Mesothelial cell of epicardium (in vitro differentiated cells): ENCODE measurements around the gene FAM117B. TPM values are rescaled to one million over a fixed set of nuclear protein-coding genes. Genes with fewer than 3 reads are reported as not detected.

Source experiments
- DNase-seq, 2 experiments: peaks; one replicate each; pipeline ENCODE4 v3.0.0; 2021; ENCODE audit warnings: low spot score in 2 of 2; ENCODE audit not compliant: unreplicated experiment in 2 of 2
- H3K27ac Mint-ChIP-seq: 2 replicates; pipeline ENCODE4 v1.8.0; 2021; ENCODE audit warnings: mixed read lengths
- H3K27me3 Mint-ChIP-seq: 2 replicates; pipeline ENCODE4 v1.8.0; 2021; ENCODE audit warnings: low read depth, mixed read lengths
- H3K36me3 Mint-ChIP-seq: 2 replicates; pipeline ENCODE4 v1.8.0; 2021; ENCODE audit warnings: mixed read lengths
- H3K4me1 Mint-ChIP-seq: 2 replicates; pipeline ENCODE4 v1.8.0; 2021; ENCODE audit warnings: mixed read lengths
- H3K4me3 Mint-ChIP-seq: 2 replicates; pipeline ENCODE4 v1.8.0; 2021; ENCODE audit warnings: mild to moderate bottlenecking, moderate library complexity, mixed read lengths
- H3K9me3 Mint-ChIP-seq: 2 replicates; pipeline ENCODE4 v1.8.0; 2021; ENCODE audit warnings: mixed read lengths
- total RNA-seq: library from RNA; stranded (reverse); gene quantifications from 3 replicates; pipeline ENCODE4 v1.2.1, GENCODE V29; 2021
- TF ChIP-seq, protein P1 (sequence below): fragments of 200-600 bp; sonication (generic); IDR thresholded peaks from one replicate; pipeline ENCODE4 v1.5.0; 2021; ENCODE audit warnings: antibody characterized with exemption; ENCODE audit not compliant: unreplicated experiment

The FAM117B gene
- total RNA-seq, 1 donor from 2014 or later: 29.2 TPM

DNA sequence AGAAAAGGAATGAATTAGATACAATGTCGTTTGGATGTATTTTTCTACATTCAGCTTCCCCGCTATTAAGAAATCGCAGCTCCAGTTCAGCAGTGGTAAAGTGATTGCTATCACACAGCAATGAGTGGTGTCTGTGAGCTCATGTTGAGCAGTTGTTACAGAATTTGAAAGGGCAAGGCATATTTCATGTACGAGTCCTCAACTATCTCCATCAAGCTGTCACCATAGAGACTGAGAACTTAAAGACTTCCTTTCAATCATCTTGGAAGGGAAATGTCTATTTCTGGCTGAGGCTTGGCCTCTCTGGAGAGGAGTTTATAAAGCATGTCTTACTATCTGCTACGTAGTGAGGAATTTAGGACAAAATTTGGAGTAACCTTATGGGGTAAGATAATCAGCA lies 24.4 kb upstream of the FAM117B start:
- no peak for DNase-seq
- Mint-ChIP-seq H3K27ac (no peak overlapping the region), H3K4me3 (no peak overlapping the region), H3K36me3 (no peaks in the 10 kb centered on the region), H3K4me1 (peaks cover 18% of the 10 kb centered on the region), H3K27me3 (no peaks in the 10 kb centered on the region), H3K9me3 (peaks cover 7% of the 10 kb centered on the region)
- TF ChIP-seq, protein P1, sequence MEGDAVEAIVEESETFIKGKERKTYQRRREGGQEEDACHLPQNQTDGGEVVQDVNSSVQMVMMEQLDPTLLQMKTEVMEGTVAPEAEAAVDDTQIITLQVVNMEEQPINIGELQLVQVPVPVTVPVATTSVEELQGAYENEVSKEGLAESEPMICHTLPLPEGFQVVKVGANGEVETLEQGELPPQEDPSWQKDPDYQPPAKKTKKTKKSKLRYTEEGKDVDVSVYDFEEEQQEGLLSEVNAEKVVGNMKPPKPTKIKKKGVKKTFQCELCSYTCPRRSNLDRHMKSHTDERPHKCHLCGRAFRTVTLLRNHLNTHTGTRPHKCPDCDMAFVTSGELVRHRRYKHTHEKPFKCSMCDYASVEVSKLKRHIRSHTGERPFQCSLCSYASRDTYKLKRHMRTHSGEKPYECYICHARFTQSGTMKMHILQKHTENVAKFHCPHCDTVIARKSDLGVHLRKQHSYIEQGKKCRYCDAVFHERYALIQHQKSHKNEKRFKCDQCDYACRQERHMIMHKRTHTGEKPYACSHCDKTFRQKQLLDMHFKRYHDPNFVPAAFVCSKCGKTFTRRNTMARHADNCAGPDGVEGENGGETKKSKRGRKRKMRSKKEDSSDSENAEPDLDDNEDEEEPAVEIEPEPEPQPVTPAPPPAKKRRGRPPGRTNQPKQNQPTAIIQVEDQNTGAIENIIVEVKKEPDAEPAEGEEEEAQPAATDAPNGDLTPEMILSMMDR: no peak

DNA sequence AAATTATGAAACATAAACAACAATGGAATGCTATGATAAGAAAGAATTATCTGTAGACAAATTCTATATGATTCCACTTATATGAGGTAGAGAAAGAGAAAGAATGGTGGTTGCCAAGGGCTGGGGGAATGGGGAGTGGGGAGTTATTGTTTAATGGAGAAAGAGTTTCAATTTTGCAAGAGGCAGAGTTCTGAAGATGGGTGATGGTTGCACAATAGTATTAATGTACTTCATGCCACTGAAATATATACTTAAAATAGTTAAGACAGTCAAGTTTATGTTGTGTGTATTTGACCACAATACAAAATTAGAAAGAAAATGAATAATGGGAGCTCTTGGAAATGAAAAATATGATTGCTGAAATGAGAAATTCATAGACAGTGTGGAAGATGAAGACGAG lies 22.6 kb upstream of the FAM117B start:
- Mint-ChIP-seq H3K4me1 (peaks cover 18% of the 10 kb centered on the region), H3K36me3 (no peaks in the 10 kb centered on the region), H3K4me3 (no peak overlapping the region), H3K27ac (no peak overlapping the region), H3K27me3 (no peaks in the 10 kb centered on the region), H3K9me3 (peaks cover 7% of the 10 kb centered on the region)
- no peak for DNase-seq
- TF ChIP-seq, protein P1: no peak

DNA sequence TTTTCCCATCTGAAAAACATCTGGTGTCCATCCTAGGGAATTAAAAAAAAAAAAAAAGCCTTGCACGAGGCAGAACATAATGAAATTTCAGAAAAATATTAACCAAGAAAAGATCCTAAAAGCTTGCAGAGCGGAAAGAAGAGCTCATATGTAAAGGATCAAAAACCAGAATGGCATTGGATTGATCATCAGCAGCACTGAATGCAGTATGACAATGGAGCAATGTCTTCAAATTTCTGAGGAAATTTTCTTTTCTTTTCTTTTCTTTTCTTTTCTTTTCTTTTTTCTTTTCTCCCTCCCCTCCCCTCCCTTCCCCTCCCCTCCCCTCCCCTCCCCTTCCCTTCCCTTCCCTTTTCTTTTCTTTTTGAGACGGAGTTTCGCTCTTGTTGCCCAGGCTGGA lies 21.3 kb upstream of the FAM117B start:
- no peak overlapping the region for H3K4me3 Mint-ChIP-seq
- DNase-seq: no peak
- no peaks in the 10 kb centered on the region for H3K36me3 Mint-ChIP-seq

GRCh38 chr2:202624133-202624532 lies 10.6 kb upstream of the FAM117B start:
- Mint-ChIP-seq H3K4me3 (no peak overlapping the region), H3K27me3 (no peaks in the 10 kb centered on the region), H3K9me3 (no peaks in the 10 kb centered on the region), H3K36me3 (peaks cover 2% of the 10 kb centered on the region), H3K27ac (no peak overlapping the region), H3K4me1 (no peaks in the 10 kb centered on the region)
- TF ChIP-seq, protein P1: no peak
- DNase-seq: no peak

More for the DNA sequence above, 21.3 kb upstream of the FAM117B start:
- Mint-ChIP-seq H3K27ac (no peak overlapping the region), H3K27me3 (no peaks in the 10 kb centered on the region), H3K9me3 (peaks cover 7% of the 10 kb centered on the region), H3K4me1 (peaks cover 18% of the 10 kb centered on the region)
- TF ChIP-seq, protein P1: no peak

DNA sequence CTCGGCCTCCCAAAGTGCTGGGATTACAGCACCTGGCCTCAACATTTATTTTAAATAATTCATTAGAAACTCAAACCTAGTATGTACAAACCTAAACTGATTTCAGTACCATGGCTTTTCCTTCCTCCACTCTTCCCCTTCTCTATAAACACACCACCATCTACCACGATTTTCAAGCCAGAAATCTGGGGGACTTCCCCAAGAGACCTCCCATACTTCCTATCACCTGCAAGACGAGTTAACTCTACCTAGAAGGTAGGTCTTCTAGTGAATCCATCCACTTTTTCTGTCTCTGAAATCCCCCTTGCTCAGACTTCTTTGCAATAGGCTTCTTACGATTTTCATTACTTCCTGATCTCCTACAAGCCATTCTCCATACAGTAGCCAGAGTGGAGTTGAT lies 7.7 kb upstream of the FAM117B start:
- Mint-ChIP-seq H3K9me3 (no peaks in the 10 kb centered on the region), H3K4me1 (no peaks in the 10 kb centered on the region), H3K36me3 (no peaks in the 10 kb centered on the region), H3K4me3 (no peak overlapping the region), H3K27ac (no peak overlapping the region), H3K27me3 (no peaks in the 10 kb centered on the region)
- DNase-seq: no peak
- TF ChIP-seq, protein P1: no peak

DNA sequence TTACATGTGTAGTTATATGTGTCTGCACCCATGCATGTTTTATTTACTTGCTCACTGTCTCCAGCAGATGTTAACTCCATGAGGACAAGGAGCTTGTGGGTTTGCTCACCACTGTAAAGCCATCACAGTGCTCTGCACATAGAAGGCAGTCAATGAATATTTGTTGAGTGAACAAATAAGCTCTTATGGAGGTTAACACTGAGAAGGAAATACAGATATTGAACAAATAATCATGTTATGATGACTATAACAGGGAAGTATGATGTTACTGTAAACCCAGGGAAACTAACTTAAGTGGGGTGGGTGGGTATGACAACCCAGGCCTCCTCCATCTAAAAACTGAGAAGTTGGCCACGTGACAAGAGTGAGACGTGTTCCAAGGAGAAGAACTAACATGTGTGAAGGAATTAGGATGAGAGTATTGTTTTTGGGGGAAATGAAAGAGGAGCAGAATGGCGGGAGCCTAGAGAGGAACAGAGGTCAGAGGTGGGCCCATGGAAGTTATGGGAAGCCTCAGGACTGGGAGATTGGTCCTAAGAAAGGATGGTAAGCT lies 6.0 kb upstream of the FAM117B start:
- Mint-ChIP-seq H3K4me1 (peaks cover 4% of the 10 kb centered on the region), H3K9me3 (no peaks in the 10 kb centered on the region), H3K27me3 (no peaks in the 10 kb centered on the region), H3K36me3 (no peaks in the 10 kb centered on the region), H3K4me3 (no peak overlapping the region), H3K27ac (no peak overlapping the region)
- TF ChIP-seq, protein P1: no peak
- DNase-seq: no peak
